ENCODE data around the gene DEFB124.
"Not testable (repeated sequence)": the region's sequence is repeated elsewhere in the genome, so short reads cannot be mapped to it uniquely, and the experiment has no call there.

Gene DEFB124

DNA sequence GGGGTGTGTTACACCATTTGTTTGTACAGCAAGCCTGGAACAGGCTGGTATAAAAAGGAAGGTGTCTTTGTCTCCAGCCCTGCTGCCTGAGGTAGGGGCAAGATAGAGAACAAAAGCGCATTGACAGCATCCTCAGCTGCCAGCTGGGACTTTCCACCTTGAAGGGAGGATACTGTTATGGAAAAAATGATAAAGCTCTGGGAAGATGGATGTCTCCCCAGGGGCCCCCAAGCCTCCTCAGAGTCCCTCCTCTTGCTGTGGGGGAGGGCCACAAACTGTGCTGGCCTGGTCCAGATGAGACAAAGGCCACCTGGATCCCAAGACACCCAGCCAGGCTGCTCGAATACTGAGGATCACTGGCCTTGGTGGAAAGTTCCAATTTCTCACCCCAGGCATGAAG is 13.2 kb upstream of the DEFB124 start:
- DNase-seq: no peak

DNA sequence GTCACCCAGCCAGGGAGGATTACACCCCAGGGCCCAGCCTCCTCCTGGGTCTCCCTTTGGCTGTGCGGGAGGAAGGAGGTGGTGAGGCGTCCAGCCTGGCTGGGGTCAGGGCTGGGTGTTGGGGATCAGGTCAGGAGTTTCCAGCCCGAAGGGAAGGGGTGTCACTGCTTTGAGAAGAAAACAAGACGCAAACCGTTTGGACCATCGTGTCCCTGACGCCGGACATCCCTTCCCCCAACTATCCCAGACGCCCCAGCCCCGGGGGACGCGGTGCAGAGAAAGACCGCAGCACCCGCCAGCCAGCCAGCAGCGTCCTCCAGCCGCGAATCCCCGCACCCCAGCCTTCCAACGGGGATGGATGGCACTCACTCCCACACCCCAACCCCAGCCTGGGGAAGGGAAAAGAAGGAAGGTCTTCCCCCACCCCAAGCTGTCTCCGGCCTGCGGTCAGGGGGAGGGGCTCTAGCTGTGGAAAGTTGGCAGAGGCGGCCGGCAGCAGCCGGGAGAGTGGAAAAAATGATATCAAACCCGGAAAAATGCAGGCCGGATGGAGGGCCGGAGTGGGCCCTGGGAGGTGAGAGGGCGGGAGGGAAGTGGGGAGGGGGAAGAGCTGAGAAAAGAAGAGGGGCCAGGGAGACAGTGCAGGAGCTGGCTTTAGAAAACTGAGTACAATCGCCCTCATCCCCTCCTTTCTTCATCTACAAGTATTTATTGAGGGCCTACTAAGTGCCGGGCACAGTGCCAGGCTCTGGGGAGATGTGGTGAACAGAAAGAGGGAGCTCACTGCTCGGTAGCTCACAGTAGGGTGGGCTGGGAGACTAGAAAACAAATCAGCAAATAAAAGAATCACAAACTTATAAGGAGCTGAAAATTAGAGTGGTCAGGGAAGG is 10.8 kb upstream of the DEFB124 start:
- no peak for DNase-seq

DNA sequence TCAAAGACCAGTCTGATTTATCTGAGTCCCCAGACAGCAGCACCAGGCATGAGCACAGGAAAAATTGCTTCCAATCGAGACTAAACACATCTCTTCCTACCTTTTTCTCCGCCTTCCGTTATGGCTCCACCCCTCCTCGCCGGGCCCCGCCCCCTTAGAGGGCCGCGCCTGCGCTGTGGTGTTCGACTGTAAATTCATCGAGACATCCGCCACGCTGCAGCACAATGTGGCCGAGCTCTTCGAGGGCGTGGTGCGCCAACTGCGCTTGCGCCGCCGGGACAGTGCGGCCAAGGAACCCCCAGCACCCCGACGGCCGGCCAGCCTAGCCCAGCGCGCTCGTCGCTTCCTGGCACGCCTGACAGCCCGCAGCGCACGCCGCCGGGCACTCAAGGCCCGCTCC is 9.1 kb upstream of the DEFB124 start:
- no peak for DNase-seq

DNA sequence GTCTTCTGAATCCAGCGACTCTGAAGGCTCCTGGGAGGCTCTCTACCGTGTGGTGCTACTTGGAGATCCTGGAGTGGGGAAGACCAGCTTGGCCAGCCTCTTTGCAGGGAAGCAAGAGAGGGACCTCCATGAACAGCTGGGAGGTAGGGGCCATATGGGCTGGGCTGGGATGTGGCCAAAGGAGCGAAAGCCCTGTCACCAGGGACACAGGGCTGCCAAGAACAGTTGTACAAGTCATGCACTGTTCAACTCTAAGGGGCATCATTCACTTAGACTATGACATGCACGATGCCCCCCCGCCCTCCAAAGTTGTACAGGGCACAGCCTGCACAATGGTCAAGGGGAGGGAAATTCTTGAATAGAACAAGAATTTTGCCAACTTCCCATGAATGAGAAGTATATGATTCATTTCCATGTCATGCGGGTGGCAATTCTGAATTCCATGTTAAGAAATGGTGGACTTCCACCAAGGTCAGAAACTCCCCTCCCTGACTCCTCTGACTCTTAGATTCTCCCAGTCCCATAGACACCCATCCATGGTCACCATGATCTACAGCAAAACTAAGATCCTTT is 1.8 kb upstream of the DEFB124 start:
- DNase-seq: no peak

DNA sequence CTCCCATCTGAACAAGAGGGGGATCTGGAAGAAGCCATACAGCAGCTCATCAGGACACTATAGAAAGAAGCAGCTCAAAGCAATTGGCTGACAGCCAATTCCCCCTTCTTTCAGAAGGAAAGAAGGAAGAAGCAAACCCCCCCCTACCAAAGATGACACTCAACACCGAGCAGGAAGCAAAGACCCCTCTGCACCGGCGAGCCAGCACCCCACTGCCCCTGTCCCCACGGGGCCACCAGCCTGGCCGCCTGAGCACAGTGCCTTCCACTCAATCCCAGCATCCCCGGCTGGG is 1.3 kb upstream of the DEFB124 start:
- DNase-seq: no peak

DNA sequence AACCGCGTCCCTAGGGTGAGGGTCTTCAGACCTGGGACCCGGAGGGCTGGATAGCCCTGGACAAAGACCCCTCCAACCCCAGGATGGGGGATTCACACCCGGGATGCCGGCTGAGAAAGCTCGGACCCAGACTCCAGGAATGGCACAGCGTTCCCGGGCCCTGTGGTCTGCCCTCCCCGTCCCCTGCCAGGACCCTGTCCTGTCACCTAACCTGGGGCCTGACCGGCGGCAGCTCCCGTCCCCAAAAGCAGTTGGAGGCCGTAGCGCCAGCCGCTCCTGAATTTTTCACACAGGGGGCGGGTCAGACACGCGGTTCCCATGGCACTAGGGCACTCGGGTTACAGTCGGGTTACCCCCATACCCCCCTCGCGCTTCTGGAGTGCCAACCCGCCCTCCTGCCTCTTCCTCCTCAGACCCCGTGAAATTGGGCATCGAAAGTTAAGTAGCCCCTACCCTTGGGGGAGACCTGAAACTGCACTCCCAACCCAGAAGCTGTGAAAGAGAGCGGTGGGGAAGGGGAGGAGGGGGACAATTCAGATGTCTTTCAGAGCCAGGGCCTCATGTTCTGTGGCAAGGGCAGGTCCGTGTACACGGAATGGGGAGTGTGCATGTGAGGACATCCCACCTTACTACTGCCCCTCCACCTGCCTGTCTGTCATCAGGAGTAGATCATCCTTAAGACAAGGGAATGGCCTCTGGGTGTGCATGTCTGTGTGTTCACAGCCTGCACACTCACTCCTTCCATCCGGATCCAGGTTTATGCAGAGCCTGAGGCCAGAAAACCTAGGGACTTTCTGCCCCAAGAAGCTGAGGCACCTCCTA is 756 bp upstream of the DEFB124 start:
- no peak for DNase-seq

DNA sequence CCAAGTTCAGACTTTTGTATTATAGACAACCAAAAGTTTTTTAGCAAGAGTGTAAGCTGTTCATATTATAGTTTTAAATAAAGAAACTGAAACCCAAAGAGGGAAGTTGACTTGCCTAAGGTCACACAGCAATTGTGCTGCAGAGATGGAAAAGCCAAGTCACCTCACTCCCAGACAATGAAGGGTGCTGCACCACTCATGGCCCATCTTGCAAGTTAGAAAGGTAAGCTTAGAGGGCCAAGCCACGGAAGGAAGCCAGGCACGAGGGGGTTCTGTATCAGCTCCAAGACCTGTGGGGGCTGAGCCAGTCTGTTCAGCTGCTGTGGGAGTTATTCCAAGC is 860 bp downstream of the DEFB124 start:
- no peak for DNase-seq

DNA sequence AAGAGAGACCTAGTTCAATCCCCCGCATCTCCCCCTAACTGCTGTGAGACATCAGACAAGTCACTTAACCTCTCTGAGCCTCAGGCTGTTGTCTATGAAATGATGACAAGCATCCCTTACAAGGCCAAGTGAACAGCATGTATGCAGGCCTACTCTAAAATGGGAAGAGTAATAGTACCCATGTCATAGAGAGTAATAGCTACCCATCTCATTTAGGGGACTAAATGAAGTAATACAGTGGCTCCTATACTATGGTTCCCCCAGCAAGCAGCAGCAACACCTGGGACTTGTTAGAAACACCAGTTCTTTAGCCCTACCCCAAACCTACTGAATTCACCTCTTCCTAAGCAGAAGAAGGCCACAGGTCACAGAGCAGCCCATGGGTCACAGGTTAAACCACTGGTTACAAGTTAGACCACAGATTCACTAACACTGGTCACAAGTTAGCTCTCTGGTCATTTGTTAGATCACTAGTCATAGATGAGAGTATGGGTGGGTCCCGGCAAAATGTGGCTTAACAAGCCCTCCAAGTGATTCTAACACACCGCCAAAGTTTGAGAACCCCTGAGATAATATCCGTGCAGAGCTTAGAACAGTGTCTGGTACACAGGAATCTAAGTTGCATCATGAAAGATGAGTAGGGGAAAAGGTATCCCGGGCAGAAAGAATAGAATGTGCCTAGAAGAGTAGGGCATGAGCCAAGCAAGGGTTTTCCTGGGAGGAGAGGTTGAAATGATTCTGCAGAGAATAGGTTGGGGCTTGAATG is 1.4 kb downstream of the DEFB124 start:
- no peak for DNase-seq

DNA sequence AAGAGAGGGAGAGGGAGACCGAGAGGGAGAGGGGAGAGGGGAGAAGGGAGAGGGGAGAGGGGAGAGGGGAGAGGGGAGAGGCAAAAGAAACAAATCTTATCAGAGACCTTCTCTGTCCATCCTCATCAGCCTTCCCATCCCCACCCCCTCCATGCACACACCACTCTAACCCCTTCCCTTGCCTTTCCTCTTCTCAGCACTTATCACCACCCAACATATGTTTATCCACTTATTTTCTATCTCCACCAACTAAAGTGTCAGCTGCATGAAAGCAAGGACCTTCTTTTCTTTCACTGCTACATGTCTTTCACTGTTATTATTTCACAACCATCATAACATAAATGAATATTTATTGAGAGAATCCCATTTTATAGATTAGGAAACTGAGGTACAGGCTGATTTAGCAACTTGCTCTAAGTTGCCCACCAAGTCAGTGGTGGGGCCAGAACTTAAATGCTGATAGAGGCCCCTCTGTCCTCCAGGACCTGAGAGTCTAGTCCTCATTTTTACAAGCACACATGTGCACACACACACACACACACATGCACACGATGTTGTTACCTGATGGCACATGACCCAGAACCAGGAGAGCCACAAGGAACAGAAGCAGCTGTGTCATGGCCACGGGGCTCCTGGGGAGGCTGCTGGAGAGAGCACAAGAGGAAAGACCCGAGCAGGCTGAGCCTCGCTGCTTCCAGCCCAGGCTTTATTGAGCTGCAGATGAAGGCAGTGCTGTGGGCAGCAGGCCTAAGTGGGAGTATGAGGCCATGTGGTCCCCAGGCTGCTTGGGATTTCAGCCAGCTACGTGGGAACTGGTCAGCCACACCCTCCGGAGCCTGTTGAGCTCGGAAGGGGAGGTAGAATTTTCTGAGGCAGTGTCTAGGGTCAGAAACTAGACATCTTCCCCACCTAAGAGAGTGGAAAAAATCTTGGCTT is 2.3 kb downstream of the DEFB124 start:
- DNase-seq: no peak

DNA sequence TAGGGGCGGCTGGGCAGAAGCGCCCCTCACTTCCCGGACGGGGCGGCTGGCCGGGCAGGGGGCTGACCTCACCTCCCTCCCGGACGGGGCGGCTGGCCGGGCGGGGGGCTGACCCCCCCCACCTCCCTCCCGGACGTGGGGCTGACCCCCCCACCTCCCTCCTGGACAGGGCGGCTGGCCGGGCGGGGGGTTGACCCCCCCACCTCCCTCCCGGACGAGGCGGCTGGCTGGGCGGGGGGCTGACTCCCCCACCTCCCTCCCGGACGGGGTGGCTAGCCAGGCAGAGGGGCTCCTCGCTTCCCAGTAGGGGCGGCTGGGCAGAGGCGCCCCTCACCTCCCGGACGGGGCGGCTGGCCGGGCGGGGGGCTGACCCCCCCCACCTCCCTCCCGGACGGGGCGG is 4.0 kb downstream of the DEFB124 start:
- not testable (repeated sequence) for DNase-seq

DNA sequence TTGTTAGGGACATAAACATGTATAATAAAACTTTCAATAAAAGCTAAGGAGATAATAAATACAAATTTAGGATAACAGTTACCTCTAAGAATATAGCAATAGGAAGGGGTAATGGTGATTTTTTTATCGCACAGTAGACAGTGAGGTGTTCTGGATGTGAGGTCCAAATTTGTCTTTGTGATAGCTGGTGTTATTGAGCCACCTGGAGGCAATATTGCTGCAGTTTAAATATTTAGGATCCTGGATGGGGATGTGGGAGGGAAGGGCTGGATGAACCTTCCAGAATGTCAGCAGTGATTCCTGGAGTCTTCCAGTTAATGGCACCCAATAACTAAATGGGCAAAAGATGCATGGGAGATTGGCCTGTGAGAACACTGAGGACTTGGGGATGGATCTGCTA is 20.6 kb downstream of the DEFB124 start:
- no peak for DNase-seq

DNA sequence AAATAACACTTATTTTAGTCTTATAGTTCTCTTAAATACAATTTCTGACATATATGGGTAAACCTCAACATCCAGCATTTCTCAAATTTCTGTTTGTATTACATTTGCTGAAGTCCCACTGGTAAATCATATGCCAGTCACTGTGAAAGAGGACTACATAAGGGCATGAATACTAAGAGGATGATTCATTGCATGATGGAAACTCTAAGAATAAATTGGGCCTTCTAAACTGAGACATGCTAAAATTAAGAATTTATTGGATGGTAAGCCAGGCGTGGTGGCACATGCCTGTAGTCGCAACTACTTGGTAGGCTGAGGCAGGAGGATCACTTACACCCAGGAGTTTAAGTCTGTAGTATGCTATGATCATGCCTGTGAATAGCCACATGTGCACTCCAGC is 22.4 kb downstream of the DEFB124 start:
- no peak for DNase-seq

DNA sequence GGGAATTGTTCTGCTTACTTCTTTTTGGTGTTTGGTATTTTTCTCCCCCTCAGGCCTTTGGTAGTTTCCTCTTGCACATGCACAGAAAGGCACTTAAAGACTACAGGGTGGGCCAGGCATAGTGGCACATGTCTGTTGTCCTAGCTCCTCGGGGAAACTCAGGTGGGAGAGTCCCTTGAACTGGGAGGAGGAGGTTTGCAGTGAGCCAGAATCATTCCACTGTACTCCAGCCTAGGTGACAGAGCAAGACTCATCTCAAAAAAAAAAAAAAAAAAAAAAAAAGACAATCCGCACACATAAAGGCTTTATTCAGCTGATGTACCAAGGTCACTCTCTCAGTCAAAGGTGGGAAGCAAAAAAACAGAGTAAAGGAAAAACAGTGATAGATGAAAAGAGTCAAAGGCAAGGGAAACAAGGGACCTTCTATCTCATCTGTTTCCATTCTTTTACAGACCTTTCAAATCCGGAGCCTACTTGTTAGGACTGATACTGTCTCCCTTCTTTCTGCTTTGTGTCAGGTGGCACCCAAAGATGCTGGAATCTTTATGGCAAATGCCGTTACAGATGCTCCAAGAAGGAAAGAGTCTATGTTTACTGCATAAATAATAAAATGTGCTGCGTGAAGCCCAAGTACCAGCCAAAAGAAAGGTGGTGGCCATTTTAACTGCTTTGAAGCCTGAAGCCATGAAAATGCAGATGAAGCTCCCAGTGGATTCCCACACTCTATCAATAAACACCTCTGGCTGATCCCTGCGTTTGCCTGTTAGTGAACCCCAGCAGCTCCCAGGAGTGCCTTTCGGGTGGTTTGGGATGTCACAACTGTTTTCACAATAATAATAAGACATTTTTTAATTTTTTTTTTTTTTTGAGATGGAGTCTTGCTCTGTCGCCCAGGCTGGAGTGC is 25.2 kb downstream of the DEFB124 start:
- no peak for DNase-seq

DNA sequence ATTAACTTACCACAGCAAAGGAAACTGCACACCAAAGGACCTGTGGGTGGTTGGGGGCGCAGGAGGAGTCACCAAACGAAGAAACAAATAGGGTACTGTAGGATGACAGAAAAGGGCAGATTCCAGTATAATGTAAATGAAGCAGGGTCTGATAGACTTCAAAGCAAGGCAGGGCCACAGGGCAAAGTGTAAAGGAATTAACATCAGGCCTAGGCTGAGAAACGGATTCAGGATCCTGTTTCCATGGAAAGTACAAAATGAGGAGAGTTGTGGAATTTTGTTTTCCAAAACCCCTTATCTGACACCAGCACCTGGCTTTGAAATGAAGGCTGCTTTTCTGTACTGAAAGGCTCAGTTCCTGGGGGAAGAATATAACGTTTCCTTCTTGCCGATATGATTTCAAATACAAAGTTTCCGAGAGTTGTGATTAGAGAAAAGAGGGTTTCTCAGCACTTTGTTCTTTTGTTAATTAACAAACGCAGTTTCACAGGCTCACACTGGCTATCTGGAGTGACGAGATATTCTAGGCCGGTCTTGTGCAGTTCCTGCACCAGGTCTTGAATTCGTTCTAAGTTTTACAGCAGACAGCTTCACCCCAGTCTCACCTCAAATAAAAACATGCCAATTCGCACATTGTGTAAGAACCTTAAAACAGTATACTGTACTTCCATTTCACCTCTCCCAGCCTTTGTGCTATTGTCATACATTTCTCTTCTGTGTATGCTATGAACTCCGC is 28.7 kb downstream of the DEFB124 start:
- no peak for DNase-seq

DNA sequence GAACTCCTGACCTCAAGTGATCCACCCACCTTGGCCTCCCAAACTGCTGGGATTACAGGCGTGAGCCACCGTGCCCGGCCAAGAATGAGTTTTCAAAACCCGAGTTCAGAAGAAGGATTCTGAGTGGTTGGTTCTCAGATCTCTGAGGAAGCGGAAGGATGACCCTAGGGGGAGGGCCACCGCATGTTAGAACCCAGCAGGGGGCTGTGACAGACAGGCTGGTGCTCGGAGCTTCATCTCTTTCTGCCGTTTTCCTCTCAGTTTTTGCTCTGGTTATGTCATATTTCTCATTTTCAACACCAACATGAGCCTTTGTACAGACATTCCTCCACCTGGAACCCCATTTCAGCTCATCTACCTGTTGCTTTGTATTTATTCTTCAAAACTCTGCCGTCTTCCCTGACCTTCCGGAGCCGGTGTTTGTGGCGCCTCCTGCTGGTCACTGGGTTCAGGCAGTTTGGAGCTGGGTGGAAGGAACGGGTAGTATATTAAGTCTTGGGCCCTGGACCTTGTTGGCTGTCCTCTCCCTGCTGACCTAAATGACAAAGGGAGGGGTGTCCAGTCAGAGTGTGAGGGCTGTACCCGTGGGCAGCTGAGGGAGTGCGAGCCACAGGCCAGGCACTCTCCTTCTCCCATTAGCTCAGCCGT is 34.8 kb downstream of the DEFB124 start, which contains the start of gene DEFB123:
DEFB123 (plus strand) TSS at position 621 of the 648 bp plus-strand sequence. CDS start 67 bp downstream, outside the sequence.
- DNase-seq: no peak

DNA sequence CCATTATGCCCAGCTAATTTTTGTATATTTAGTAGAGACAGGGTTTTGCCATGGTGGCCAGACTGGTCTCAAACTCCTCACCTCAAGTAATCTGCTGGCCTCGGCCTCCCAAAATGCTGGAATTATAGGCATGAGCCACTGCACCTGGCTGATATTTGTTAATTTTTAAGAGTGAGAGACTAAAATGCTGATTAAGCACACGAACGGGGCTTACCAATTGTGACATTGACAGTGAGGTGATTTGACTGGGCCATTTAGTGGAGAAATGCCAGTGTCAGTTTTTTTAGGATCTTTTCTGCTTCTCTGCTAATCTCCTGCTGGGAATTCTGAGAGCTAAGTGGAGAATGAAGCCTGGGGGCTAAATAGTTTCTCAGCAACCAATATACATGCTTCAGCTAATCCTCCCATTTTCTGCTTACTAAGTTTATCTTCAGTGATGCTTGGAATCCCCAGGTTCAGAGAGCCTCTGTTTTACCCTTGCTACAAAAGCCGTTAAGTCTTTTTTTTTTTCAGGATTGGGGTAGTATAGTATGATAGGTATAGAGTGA is 44.3 kb downstream of the DEFB124 start:
- no peak for DNase-seq

DNA sequence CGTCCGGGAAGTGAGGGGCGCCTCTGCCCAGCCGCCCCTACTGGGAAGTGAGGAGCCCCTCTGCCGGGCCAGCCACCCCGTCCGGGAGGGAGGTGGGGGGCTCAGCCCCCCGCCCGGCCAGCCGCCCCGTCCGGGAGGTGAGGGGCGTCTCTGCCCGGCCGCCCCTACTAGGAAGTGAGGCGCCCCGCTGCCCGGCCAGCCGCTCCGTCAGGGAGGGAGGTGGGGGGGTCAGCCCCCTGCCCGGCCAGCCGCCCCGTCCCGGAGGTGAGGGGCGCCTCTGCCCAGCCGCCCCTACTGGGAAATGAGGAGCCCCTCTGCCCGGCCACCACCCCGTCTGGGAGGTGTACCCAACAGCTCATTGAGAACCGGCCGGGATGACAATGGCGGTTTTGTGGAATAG is 47.4 kb downstream of the DEFB124 start:
- DNase-seq: not testable (repeated sequence)

DNA sequence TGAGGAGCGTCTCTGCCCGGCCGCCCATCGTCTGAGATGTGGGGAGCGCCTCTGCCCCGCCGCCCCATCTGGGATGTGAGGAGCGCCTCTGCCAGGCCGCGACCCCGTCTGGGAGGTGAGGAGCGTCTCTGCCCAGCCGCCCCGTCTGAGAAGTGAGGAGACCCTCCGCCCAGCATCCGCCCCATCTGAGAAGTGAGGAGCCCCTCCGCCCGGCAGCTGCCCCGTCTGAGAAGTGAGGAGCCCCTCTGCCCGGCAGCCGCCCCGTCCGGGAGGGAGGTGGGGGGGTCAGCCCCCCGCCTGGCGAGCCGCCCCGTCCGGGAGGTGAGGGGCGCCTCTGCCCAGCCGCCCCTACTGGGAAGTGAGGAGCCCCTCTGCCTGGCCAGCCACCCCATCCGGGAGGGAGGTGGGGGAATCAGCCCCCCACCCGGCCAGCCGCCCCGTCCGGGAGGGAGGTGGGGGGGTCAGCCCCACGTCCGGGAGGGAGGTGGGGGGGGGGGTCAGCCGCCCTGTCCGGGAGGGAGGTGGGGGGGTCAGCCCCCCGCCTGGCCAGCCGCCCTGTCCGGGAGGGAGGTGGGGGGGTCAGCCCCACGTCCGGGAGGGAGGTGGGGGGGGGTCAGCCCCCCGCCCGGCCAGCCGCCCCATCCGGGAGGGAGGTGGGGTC is 47.9 kb downstream of the DEFB124 start:
- DNase-seq: not testable (repeated sequence)

DNA sequence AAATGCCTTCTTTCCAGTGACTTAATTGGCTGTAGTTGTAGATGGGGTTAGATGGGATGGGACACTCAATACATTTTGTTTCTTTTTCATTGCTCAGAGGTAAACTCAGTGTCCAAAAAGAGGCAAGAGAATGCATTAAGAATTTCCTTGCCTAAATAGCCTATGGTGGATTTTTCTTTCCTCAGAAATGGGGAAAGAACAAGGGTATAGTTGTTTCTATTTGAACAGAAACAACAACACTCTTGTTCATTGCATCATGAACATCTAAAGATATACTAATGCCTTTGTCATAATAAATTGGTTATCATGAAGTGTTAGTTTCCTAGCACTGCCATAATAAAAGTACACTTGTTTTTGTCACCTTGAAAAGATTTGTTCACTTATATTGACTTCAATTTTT is 49.1 kb downstream of the DEFB124 start:
- DNase-seq: no peak

All from activated gamma-delta T cell (primary cell).